ENCODE data around the gene PDCD1LG2.

- no peak for TF ChIP-seq CTCF (conservative IDR thresholded peaks at IDR 0.05 in 1 of 2, IDR thresholded peaks at IDR 0.05 in 1 of 2; ENCODE audit: extremely low read depth in 1 of 2, insufficient read depth in 1 of 2, low read depth in 1 of 2, low read length in 2 of 2)
- no peak for TF ChIP-seq EZH2 (IDR thresholded peaks at IDR 0.05; ENCODE audit: borderline replicate concordance, low read length)
Observed at GRCh38 chr9:5549658-5550650, 39.6 kb downstream of the PDCD1LG2 start.
